BLaER1 (cell line): Measurements from ENCODE around the gene PELI2.
A peak's percentile ranks its signal among the peaks of the same experiment; 100 is the strongest.

Experiments used
- H3K27ac ChIP-seq: shearing (Covaris generic); formaldehyde crosslinking; 2 replicates; pipeline ENCODE4 v1.8.1; 2022
- H3K27me3 ChIP-seq: shearing (Covaris generic); formaldehyde crosslinking; 2 replicates; pipeline ENCODE4 v1.8.1; 2022
- H3K36me3 ChIP-seq: shearing (Covaris generic); formaldehyde crosslinking; 2 replicates; pipeline ENCODE4 v1.8.1; 2022
- H3K4me1 ChIP-seq: shearing (Covaris generic); formaldehyde crosslinking; 2 replicates; pipeline ENCODE4 v1.8.1; 2022
- H3K4me2 ChIP-seq: shearing (Covaris generic); formaldehyde crosslinking; 2 replicates; pipeline ENCODE4 v1.8.1; 2022
- H3K4me3 ChIP-seq: shearing (Covaris generic); formaldehyde crosslinking; 2 replicates; pipeline ENCODE4 v1.8.1; 2022
- H3K9ac ChIP-seq: shearing (Covaris generic); formaldehyde crosslinking; 2 replicates; pipeline ENCODE4 v1.8.1; 2022
- H3K9me3 ChIP-seq: shearing (Covaris generic); formaldehyde crosslinking; 2 replicates; pipeline ENCODE4 v1.8.1; 2022
- H4K20me1 ChIP-seq: shearing (Covaris generic); formaldehyde crosslinking; 2 replicates; pipeline ENCODE4 v1.8.1; 2022
- Cebpa-rat ChIP-seq: shearing (Covaris generic); IDR thresholded peaks from 2 replicates; pipeline ENCODE4 v1.8.1; 2022

PELI2 gene

DNA sequence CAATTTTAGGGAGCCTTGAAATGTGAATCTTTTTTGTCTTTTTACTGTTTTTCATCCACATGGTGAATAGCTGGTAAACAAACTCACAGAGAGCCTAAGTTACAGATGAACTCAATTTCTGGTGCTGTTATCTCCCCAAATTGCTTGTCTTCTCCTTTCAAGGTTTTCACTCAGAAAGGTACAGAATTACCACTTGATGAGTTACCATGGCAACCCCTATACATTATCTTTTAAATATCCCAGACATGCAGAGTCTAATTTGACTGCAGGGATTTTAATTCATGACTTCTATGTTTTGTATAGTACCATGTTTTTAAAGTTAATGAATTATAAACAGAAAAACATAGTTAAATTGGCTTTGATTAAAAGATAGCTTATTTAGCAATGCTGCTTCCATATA lies 203.7 kb downstream of the PELI2 start:
- Histone ChIP-seq H3K36me3 (peaks cover 10% of the 10 kb centered on the region; the same call in 1 of the 2 replicates), H3K9ac (no peak overlapping the region)

DNA sequence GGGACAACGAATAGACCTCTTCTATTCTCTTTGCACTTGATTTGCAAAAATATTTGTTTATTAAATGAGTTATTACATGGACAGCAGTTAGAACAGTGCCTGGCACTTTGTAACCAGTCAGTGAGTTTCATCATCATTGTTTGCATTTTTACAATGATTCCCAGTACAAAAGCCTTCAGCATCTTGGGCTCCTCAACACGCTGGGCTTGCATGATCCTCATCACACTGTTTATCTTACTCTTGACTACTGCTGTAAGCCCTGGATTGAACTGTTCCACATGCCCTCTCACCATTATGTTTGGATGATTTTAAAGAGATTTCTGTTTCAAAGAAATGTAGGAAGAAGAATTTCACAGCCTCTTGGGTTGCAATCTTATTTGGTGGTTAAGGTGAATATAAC lies 204.3 kb downstream of the PELI2 start:
- Histone ChIP-seq H3K9me3 (peaks cover 10% of the 10 kb centered on the region; the same call in 1 of the 2 replicates), H3K27me3 (no peaks in the 10 kb centered on the region), H3K9ac (no peak overlapping the region), H3K4me3 (no peak overlapping the region), H3K4me2 (no peak overlapping the region), H3K27ac (no peak overlapping the region), H4K20me1 (no peaks in the 10 kb centered on the region), H3K36me3 (peaks cover 10% of the 10 kb centered on the region; the same call in 1 of the 2 replicates), H3K4me1 (no peaks in the 10 kb centered on the region)
- no peak for TF ChIP-seq Cebpa-rat

More for the DNA sequence above, 203.7 kb downstream of the PELI2 start:
- Histone ChIP-seq H3K27ac (no peak overlapping the region), H3K27me3 (no peaks in the 10 kb centered on the region), H3K4me2 (no peak overlapping the region), H3K4me1 (no peaks in the 10 kb centered on the region), H3K9me3 (peaks cover 10% of the 10 kb centered on the region; the same call in 1 of the 2 replicates), H3K4me3 (no peak overlapping the region), H4K20me1 (no peaks in the 10 kb centered on the region)
- TF ChIP-seq Cebpa-rat: no peak

DNA sequence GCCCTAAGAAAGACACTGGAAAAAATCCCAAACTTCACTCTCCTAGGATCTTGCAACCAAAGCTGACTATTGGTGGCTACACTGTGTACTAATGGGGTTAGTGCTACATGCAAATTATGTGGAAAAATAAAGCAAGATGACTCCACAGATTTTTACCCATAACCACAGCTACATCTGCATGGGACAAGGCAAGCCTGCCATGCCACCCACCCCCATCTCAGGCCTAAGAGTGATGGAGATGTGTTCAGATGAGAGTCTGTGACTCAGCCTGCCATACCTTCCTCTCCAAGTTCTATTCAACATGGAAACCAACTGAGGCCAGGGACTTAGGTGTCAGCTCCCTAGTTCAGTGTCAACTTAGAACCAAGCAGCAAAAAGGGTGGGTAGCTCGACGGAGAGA lies 206.2 kb downstream of the PELI2 start:
- no peak overlapping the region for H3K9ac ChIP-seq
- H3K9me3 ChIP-seq: no peaks in the 10 kb centered on the region
- no peaks in the 10 kb centered on the region for H3K36me3 ChIP-seq
- no peaks in the 10 kb centered on the region for H4K20me1 ChIP-seq
- no peak overlapping the region for H3K4me2 ChIP-seq
- no peak overlapping the region for H3K4me3 ChIP-seq
- no peak overlapping the region for H3K27ac ChIP-seq
- no peak for TF ChIP-seq Cebpa-rat
- H3K27me3 ChIP-seq: no peaks in the 10 kb centered on the region
- H3K4me1 ChIP-seq: no peaks in the 10 kb centered on the region

GRCh38 chr14:56324856-56325699 lies 206.9 kb downstream of the PELI2 start:
- Histone ChIP-seq H3K9ac (no peak overlapping the region), H3K4me2 (no peak overlapping the region), H3K27ac (no peak overlapping the region), H3K9me3 (no peaks in the 10 kb centered on the region), H3K4me1 (no peaks in the 10 kb centered on the region), H3K4me3 (no peak overlapping the region), H4K20me1 (no peaks in the 10 kb centered on the region), H3K27me3 (no peaks in the 10 kb centered on the region), H3K36me3 (no peaks in the 10 kb centered on the region)
- TF ChIP-seq Cebpa-rat: no peak

DNA sequence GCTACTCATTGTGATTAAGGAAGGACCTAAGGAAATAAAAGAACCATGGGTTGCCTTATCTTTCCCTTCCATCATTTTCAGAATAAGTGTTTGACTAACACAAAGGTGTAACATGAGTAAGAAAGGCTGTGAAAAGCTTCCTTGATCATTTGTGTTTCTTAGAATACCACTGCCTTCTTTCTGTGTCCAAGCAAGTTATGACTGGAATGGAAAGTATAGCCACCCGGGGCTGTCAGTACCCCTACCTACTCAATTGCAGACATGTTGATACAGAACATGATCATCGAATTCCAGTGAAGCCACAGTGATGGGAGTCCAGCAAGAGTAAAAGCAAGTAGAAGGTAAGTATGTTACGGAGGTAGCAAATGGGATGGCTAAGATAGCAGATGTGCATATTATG lies 209.8 kb downstream of the PELI2 start:
- Histone ChIP-seq H3K36me3 (no peaks in the 10 kb centered on the region), H3K4me2 (no peak overlapping the region), H3K9me3 (no peaks in the 10 kb centered on the region)

DNA sequence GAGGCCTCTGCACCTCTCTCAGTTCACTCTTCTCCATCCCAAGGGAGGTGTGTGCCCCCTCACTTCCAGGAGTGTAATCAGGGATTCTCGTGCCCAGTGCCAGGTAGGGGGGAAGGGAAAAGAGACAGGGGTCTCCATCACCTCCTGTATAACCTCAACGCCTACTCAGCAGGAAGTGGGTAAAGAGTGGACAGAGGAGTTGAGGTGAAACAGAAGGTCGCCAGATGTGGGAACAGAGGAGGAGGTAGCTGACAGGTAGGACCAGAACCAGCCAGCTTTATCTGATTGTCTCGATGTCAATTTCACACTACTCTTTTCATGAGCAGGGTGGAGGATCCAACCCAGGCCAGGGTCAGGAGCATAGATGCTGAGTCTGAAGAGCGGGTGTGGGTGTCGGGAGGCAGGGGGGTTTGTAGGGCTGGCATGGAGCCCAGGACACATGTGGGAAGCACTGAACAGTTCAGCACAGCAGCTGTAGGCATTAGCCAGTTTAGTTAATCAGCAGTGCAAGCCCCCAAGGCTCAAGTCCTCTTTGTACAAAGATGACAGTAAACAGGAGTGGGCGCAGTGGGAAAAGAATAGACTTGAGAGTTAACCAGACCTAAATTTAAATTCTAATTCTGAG lies 213.5 kb downstream of the PELI2 start:
- no peak for TF ChIP-seq Cebpa-rat
- no peaks in the 10 kb centered on the region for H3K9me3 ChIP-seq
- H3K4me1 ChIP-seq: peaks cover 10% of the 10 kb centered on the region
- H4K20me1 ChIP-seq: no peaks in the 10 kb centered on the region
- H3K36me3 ChIP-seq: no peaks in the 10 kb centered on the region
- H3K4me2 ChIP-seq: no peak overlapping the region
- no peak overlapping the region for H3K9ac ChIP-seq
- H3K27ac ChIP-seq: no peak overlapping the region
- no peak overlapping the region for H3K4me3 ChIP-seq
- no peaks in the 10 kb centered on the region for H3K27me3 ChIP-seq

More for the DNA sequence above, 209.8 kb downstream of the PELI2 start:
- H3K27ac ChIP-seq: no peak overlapping the region
- no peak for TF ChIP-seq Cebpa-rat
- H3K27me3 ChIP-seq: no peaks in the 10 kb centered on the region
- H3K4me3 ChIP-seq: no peak overlapping the region
- no peaks in the 10 kb centered on the region for H4K20me1 ChIP-seq
- no peaks in the 10 kb centered on the region for H3K4me1 ChIP-seq
- no peak overlapping the region for H3K9ac ChIP-seq

DNA sequence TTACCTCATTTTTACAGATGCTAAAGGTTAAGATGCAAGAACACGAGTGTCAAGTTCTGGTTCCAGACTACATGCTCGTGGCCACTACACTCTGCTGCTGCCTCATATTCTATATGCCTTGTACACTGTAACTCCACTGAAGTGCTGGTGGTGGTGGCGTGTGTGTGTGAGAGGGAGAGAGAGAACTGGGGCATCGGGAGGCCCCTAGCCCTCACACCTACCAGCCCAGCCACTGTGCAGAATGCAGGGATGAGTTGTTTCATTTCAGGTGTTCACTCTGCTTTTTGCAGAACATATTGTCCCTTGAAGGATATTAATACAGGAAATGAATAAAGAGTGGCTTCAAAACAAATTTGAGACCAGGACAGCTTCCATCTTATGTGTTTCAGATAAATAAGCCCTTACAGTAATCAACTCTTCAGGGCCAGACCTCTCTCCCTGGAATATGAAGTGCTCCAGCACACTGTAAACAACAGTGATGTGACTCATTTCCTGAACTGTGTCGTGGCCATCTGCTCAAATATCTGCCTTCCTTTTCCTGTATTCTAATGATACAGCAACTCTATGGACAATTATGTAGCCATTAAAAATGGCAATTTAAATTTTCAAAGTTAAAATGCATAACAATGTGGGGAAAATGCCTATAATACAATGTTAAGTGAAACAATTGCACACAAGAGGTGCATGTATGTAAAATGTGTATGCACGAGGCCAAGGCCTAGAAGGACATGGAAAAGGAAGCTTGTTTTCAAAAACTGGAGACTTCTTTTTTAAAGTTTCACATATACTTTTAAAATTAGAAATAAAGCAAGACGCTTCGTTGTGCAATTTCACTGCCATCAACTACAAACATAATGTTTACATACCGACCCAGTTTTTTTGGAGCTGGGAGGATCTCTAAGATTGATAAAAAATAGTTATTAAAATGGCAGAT lies 215.4 kb downstream of the PELI2 start:
- Histone ChIP-seq H3K4me1 (peaks cover 10% of the 10 kb centered on the region), H3K27me3 (no peaks in the 10 kb centered on the region), H3K9ac (no peak overlapping the region), H3K27ac (no peak overlapping the region), H3K4me3 (no peak overlapping the region), H3K36me3 (no peaks in the 10 kb centered on the region), H4K20me1 (no peaks in the 10 kb centered on the region), H3K4me2 (peak overlapping the region; percentile 31), H3K9me3 (no peaks in the 10 kb centered on the region)
- no peak for TF ChIP-seq Cebpa-rat

GRCh38 chr14:56334458-56334857 lies 216.2 kb downstream of the PELI2 start:
- TF ChIP-seq Cebpa-rat: no peak
- H3K4me3 ChIP-seq: no peak overlapping the region
- no peak overlapping the region for H3K9ac ChIP-seq
- no peaks in the 10 kb centered on the region for H3K27me3 ChIP-seq
- no peaks in the 10 kb centered on the region for H3K9me3 ChIP-seq
- no peak overlapping the region for H3K4me2 ChIP-seq
- H4K20me1 ChIP-seq: no peaks in the 10 kb centered on the region
- H3K4me1 ChIP-seq: peaks cover 10% of the 10 kb centered on the region
- H3K27ac ChIP-seq: no peak overlapping the region
- H3K36me3 ChIP-seq: no peaks in the 10 kb centered on the region

GRCh38 chr14:56338674-56339073 lies 220.5 kb downstream of the PELI2 start:
- TF ChIP-seq Cebpa-rat: no peak
- peaks cover 44% of the 10 kb centered on the region for H3K4me1 ChIP-seq
- H3K9me3 ChIP-seq: no peaks in the 10 kb centered on the region
- H3K9ac ChIP-seq: no peak overlapping the region
- no peak overlapping the region for H3K27ac ChIP-seq
- H3K4me3 ChIP-seq: no peak overlapping the region
- H3K4me2 ChIP-seq: no peak overlapping the region
- no peaks in the 10 kb centered on the region for H4K20me1 ChIP-seq
- no peaks in the 10 kb centered on the region for H3K36me3 ChIP-seq
- H3K27me3 ChIP-seq: no peaks in the 10 kb centered on the region
